Measurements from ENCODE around the gene DCAF12L2. TPM values are rescaled to one million over a fixed set of nuclear protein-coding genes. Genes with fewer than 3 reads are reported as not detected.
"Not testable (repeated sequence)": the region's sequence is repeated elsewhere in the genome, so short reads cannot be mapped to it uniquely, and the experiment has no call there.

The DCAF12L2 gene
- total RNA-seq (2012; rRNA removed) (not detected in 2 replicates), polyA plus RNA-seq (2012; rRNA removed) (not detected in 2 replicates), Bru-seq, nascent RNA (not detected), BruChase-seq, experiment 1, labeled RNA remaining after a 6-hour chase (not detected), BruChase-seq, experiment 2, labeled RNA remaining after a 2-hour chase (not detected)
- polyA plus RNA-seq (2012; cell fraction: cytosol; rRNA removed), result not detected in 2 replicates
- polyA plus RNA-seq (2012; cell fraction: nucleus; rRNA removed; ENCODE audit: low replicate concordance), result not detected in 2 replicates
- long read RNA-seq, result 0 reads

DNA sequence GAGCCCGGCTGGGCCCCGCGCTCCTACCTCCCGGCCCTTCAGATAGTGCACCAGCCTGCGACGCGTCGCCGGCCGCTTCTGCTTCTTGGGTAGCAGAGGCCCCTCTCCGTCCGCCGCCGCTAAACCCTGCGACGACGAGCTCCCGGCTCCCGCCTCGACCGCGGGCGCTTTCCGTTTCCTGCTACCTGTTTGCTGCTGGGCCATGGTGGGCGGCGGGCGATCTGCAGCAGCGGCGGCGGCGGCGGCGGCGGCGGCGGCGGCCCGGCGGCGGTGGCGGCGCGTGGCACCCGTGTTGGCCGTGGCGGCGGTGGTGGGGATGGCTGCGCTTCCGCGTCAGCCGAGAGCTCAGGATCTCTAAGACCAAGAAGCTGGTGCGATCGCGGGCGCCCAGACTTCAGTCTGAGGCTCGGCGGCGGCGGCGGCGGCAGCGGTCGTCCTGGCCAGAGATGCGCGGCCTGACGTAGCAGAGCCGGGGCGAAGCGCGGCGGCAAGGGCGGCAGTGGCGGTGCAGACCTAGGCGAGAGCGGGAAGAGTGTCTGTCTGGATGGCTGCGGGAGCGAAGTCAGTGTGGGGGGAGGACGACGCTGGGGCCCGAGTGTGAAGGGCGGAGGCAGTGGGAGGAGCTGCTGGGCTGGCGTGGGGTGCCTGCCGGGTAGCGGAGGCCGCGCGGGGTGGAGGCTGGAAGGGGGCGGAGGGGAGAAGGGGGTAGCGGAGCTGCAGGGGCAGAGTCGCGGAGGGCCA, at the start of gene DCAF12L2:
DCAF12L2 (minus strand) TSS at position 569 of the 741 bp plus-strand sequence; CDS start at position 204, 365 bp downstream.
- Histone ChIP-seq H4K5ac (ENCODE audit: low read depth, low read length) (no peak within 1 kb of the TSS), H3K18ac (ENCODE audit: low read depth, low read length) (no peak within 1 kb of the TSS), H3K9me1 (ENCODE audit: insufficient read depth, low read length) (no peaks in the 10 kb centered on the region), H4K91ac (ENCODE audit: insufficient read depth, low read depth, low read length) (no peak within 1 kb of the TSS), H2AFZ (replicated peaks; ENCODE audit: low read length, poor library complexity) (no peak within 1 kb of the TSS), H3K56ac (ENCODE audit: extremely low read depth, insufficient read depth, low read length) (no peak within 1 kb of the TSS), H2BK5ac (ENCODE audit: low read depth, low read length, poor library complexity, severe bottlenecking) (no peak within 1 kb of the TSS), H2AK5ac (ENCODE audit: low read depth, low read length) (no peak within 1 kb of the TSS), H3K23ac (ENCODE audit: low read depth, low read length) (no peak within 1 kb of the TSS), H3K4me1 (ENCODE audit: control insufficient read depth, insufficient read depth, low read length) (no peaks in the 10 kb centered on the region), H3K14ac (replicated peaks; ENCODE audit: low read depth, low read length) (no peak within 1 kb of the TSS), H4K20me1 (ENCODE audit: insufficient read depth, low read length) (no peaks in the 10 kb centered on the region), H3K36me3 (ENCODE audit: control insufficient read depth, insufficient read depth, low read length) (no peaks in the 10 kb centered on the region), H2BK15ac (ENCODE audit: low read depth, low read length) (no peak within 1 kb of the TSS), H2AK9ac (replicated peaks; ENCODE audit: low read depth, low read length, poor library complexity) (no peak within 1 kb of the TSS), H2BK20ac (ENCODE audit: low read depth, low read length) (no peak within 1 kb of the TSS), H3K9me3 (ENCODE audit: control insufficient read depth, insufficient read depth, low read length) (peaks cover 11% of the 10 kb centered on the region), H3K4ac (ENCODE audit: low read depth, low read length) (no peak within 1 kb of the TSS), H3K4me3 (ENCODE audit: insufficient read depth, low read depth, low read length) (no peak within 1 kb of the TSS), H3K4me2 (ENCODE audit: low read depth, low read length) (no peak within 1 kb of the TSS), H4K8ac (ENCODE audit: low read depth in 2 of 2, low read length in 2 of 2) (no peak within 1 kb of the TSS), H3K27ac (ENCODE audit: insufficient read depth, low read length) (no peak within 1 kb of the TSS), H3K9ac (ENCODE audit: low read depth, low read length) (no peak within 1 kb of the TSS), H3K27me3 (ENCODE audit: control insufficient read depth, insufficient read depth, low read length) (no peaks in the 10 kb centered on the region), H2BK120ac (ENCODE audit: low read depth, low read length) (no peak within 1 kb of the TSS), H3K79me1 (ENCODE audit: low read depth in 1 of 2, low read length in 2 of 2) (no peaks in the 10 kb centered on the region)
- dilution Hi-C loops (cut with HindIII; ENCODE audit: low sequenced_read_pairs, unreplicated experiment), result no loop called here
- ChIA-PET POLR2A (ENCODE audit: unreplicated experiment) (no interaction called here), CTCF (no interaction called here)
- WGBS, 2 experiments (ENCODE audit: extremely low coverage in 2 of 2, insufficient read length in 1 of 2), result 60% methylated on average over 27 of the region's 91 CpGs; no CpG with 5 or more reads in 1 of the 2 experiments
- no peak for ATAC-seq (ENCODE audit: low read depth)
- BruUV-seq (replicated peaks), result no TSS peak
- in situ Hi-C loops (cut with MboI; ENCODE audit: low sequenced_read_pairs), result no loop called here
- TF ChIP-seq, protein P1, sequence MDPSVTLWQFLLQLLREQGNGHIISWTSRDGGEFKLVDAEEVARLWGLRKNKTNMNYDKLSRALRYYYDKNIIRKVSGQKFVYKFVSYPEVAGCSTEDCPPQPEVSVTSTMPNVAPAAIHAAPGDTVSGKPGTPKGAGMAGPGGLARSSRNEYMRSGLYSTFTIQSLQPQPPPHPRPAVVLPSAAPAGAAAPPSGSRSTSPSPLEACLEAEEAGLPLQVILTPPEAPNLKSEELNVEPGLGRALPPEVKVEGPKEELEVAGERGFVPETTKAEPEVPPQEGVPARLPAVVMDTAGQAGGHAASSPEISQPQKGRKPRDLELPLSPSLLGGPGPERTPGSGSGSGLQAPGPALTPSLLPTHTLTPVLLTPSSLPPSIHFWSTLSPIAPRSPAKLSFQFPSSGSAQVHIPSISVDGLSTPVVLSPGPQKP (IDR thresholded peaks at IDR 0.05; ENCODE audit: borderline replicate concordance, low read depth, low read length), result no peak
- TF ChIP-seq POLR2A (IDR thresholded peaks at IDR 0.05; ENCODE audit: low read depth, low read length) (no peak), RAD21 (IDR thresholded peaks at IDR 0.05; ENCODE audit: low read length) (no peak), CHD1 (IDR thresholded peaks at IDR 0.05; ENCODE audit: low read depth, low read length) (no peak), BHLHE40 (IDR thresholded peaks at IDR 0.05; ENCODE audit: low read depth, low read length) (no peak), NFE2L2 (IDR thresholded peaks at IDR 0.05; ENCODE audit: low read depth, low read length) (no peak), SMC3 (IDR thresholded peaks at IDR 0.05; ENCODE audit: low read depth, low read length) (no peak)
- no peak for DNase-seq
- intact Hi-C loops (cut with micrococcal nuclease), result no loop called here

DNA sequence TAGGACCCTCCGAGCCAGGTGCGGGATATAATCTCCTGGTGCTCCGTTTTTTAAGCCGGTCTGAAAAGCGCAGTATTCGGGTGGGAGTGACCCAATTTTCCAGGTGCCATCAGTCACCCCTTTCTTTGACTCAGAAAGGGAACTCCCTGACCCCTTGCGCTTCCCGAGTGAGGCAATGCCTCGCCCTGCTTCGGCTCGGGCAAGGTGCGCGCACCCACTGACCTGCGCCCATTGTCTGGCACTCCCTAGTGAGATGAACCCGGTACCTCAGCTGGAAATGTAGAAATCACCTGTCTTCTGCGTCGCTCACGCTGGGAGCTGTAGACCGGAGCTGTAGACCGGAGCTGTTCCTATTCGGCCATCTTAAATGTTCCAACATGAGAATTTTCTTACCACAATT, 24.8 kb upstream of the DCAF12L2 start:
- DNase-seq; H3K4ac ChIP-seq (ENCODE audit: low read depth, low read length); BruUV-seq (replicated peaks); intact Hi-C loops (cut with micrococcal nuclease); H3K27ac ChIP-seq (ENCODE audit: insufficient read depth, low read length); H3K9ac ChIP-seq (ENCODE audit: low read depth, low read length); H2BK120ac ChIP-seq (ENCODE audit: low read depth, low read length); POLR2A ChIA-PET (ENCODE audit: unreplicated experiment); in situ Hi-C loops (cut with MboI; ENCODE audit: low sequenced_read_pairs); H2AFZ ChIP-seq (replicated peaks; ENCODE audit: low read length, poor library complexity); H3K4me2 ChIP-seq (ENCODE audit: low read depth, low read length); H4K8ac ChIP-seq (ENCODE audit: low read depth in 2 of 2, low read length in 2 of 2); H2AK9ac ChIP-seq (replicated peaks; ENCODE audit: low read depth, low read length, poor library complexity); H3K9me3 ChIP-seq (ENCODE audit: control insufficient read depth, insufficient read depth, low read length); H3K36me3 ChIP-seq (ENCODE audit: control insufficient read depth, insufficient read depth, low read length); H2BK15ac ChIP-seq (ENCODE audit: low read depth, low read length); H3K9me1 ChIP-seq (ENCODE audit: insufficient read depth, low read length); H3K27me3 ChIP-seq (ENCODE audit: control insufficient read depth, insufficient read depth, low read length); H3K23ac ChIP-seq (ENCODE audit: low read depth, low read length); H3K56ac ChIP-seq (ENCODE audit: extremely low read depth, insufficient read depth, low read length); H3K14ac ChIP-seq (replicated peaks; ENCODE audit: low read depth, low read length); H4K20me1 ChIP-seq (ENCODE audit: insufficient read depth, low read length); H4K5ac ChIP-seq (ENCODE audit: low read depth, low read length); H2BK20ac ChIP-seq (ENCODE audit: low read depth, low read length); H2AK5ac ChIP-seq (ENCODE audit: low read depth, low read length); H3K4me3 ChIP-seq (ENCODE audit: insufficient read depth, low read depth, low read length); H2BK5ac ChIP-seq (ENCODE audit: low read depth, low read length, poor library complexity, severe bottlenecking); CTCF ChIA-PET; ATAC-seq (ENCODE audit: low read depth); H3K79me1 ChIP-seq (ENCODE audit: low read depth in 1 of 2, low read length in 2 of 2); dilution Hi-C loops (cut with HindIII; ENCODE audit: low sequenced_read_pairs, unreplicated experiment); H3K18ac ChIP-seq (ENCODE audit: low read depth, low read length); H4K91ac ChIP-seq (ENCODE audit: insufficient read depth, low read depth, low read length); H3K4me1 ChIP-seq (ENCODE audit: control insufficient read depth, insufficient read depth, low read length): not testable (repeated sequence)
- 100% methylated on average over 2 of the region's 21 CpGs; no CpG with 5 or more reads in 1 of the 2 experiments for WGBS, 2 experiments (ENCODE audit: extremely low coverage in 2 of 2, insufficient read length in 1 of 2)
